ENCODE results near the gene RABGGTA. TPM values are rescaled to one million over a fixed set of nuclear protein-coding genes. Genes with fewer than 3 reads are reported as not detected.

The RABGGTA gene
- total RNA-seq, 4 donors from 2014 or later: 20.9 to 32.8 (median 28.0) TPM

DNA sequence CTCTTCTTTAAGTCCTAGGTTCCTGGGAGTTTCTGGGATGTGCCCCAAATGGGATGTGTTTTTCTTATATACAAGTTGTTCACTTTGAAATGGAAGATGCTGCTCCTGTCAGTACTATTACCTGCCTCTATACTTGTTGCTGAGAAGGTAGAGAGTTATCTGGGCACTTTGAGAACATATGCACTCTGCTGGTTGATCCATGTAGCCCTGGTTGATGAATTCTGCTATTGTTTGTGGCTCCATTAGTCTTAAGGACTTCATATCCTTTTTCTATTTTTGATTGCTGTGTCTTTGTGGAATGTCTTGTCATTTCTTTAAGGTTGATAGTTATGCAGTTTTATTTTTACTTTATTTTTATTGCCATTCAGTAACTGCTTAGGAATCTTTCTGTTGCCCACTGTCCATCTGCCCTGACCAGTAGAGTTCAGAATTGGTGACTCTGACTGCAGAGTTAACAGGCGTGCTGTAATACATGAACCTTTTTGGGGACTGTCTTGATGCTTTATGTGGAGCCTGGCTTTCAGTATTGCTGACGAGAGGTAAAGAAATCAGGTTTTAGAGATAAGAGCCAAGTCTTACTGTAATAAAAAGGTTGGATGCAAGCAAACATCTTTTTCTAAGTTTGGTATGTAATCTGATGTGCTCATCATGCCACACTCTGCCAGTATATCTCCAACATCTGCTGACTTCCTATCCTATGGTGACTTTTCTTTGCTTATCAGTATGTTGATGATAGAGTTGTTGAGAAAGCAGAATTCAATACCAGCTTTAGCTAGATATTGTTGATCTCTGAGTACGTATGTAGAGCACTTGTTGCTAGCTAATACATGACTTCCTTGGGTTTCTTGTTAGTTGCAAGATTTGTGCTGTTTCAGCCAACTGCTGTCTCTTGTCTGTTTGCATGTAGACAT lies 37.0 kb downstream of the RABGGTA start:
- in situ Hi-C loops (cut with MboI; ENCODE audit: low sequenced_read_pairs in 4 of 4): loop anchor here in 3 of 4 donors (10.0 to 25.0 kb wide), 2 partner anchors 200 to 203 kb away; partner anchors contain the start of genes CBLN3 (in 1 of the 3), KHNYN (in 1 of the 3) and SDR39U1 (in 1 of the 3)
- intact Hi-C loops (cut with DNase I; ENCODE audit: low total_unique reads): no loop called here
- Histone ChIP-seq H3K36me3 (peaks cover 0 to 34% of the 10 kb centered on the region in 2 donors), H3K9me3 (no peaks in the 10 kb centered on the region), H3K4me3 (no peak overlapping the region), H3K4me1 (peaks cover 40 to 53% of the 10 kb centered on the region in 2 donors), H3K27me3 (no peaks in the 10 kb centered on the region), H3K27ac (peak overlapping the region in 1 of 4 donors; percentile 53)
- no peak for ATAC-seq
- TF ChIP-seq CTCF (IDR thresholded peaks at IDR 0.05 in 4 of 5, conservative IDR thresholded peaks at IDR 0.05 in 1 of 5) (no peak), POLR2A (IDR thresholded peaks at IDR 0.05) (no peak)
- no peak for DNase-seq

GRCh38 chr14:24233538-24233866 lies 37.9 kb downstream of the RABGGTA start:
- Histone ChIP-seq H3K27me3 (no peaks in the 10 kb centered on the region), H3K27ac (peak overlapping the region; percentile 85 to 96 (median 92)), H3K4me1 (peaks cover 40 to 53% of the 10 kb centered on the region in 2 donors), H3K36me3 (peaks cover 0 to 26% of the 10 kb centered on the region in 2 donors), H3K4me3 (peak overlapping the region; percentile 71 to 91 (median 86)), H3K9me3 (no peaks in the 10 kb centered on the region)
- intact Hi-C loops (cut with DNase I; ENCODE audit: low total_unique reads) (loop anchor here (2.0 kb wide), 1 partner anchor 87 kb away; the partner anchor contains the start of genes PSME2 and RNF31), in situ Hi-C loops (cut with MboI; ENCODE audit: low sequenced_read_pairs in 4 of 4) (loop anchor here in 3 of 4 donors (10.0 to 25.0 kb wide), 2 partner anchors 201 to 204 kb away; partner anchors contain the start of genes CBLN3 (in 1 of the 3), KHNYN (in 1 of the 3) and SDR39U1 (in 1 of the 3))
- no peak for ATAC-seq
- no peak for TF ChIP-seq POLR2A (IDR thresholded peaks at IDR 0.05)
- TF ChIP-seq CTCF (IDR thresholded peaks at IDR 0.05 in 4 of 5, conservative IDR thresholded peaks at IDR 0.05 in 1 of 5): no peak
- no peak for DNase-seq

DNA sequence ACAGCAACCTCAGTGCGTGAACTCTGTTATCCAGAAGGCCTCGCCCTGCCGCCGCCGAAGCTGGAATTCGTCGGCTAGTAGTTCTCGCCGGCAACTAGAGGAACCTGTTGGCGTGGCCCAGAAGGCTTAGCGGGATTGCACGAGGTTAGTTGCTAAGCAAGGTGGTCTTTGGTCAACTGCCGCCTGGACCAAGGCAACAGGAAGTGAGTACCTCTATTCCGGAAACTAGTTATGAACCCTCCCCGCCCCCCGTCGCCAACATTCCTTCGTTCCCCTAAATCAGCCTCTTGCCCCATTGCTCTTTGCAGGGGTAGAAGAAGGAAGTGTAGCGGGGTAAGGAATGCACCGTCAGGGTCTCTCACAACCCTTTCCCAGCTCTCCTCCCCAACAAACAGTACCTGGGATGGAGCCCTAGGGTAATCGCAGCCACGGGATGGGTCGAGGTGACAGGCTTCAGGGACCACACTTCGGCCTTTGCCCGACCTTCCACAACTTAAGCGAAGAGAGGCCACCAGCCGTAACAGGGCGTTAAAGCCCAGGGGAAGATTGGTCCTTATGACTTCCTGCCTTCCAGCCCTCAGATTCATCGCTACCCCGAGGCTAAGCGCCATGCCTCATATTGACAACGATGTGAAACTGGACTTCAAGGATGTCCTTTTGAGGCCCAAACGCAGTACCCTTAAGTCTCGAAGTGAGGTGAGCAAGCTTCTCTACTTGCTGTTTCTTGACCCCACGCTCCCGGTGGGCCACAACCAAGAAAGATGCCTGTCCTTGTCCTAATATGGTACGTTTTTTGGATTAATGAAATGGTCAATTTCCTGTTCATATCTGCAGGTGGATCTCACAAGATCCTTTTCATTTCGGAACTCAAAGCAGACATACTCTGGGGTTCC lies 38.5 kb downstream of the RABGGTA start, which contains the start of gene GMPR2:
Gene GMPR2, plus strand, starts transcription at position 285 of the 893 bp plus-strand sequence. Its CDS starts 325 bp downstream, at position 610.
- in situ Hi-C loops (cut with MboI; ENCODE audit: low sequenced_read_pairs in 4 of 4): loop anchor here in 3 of 4 donors (10.0 to 25.0 kb wide), 2 partner anchors 202 to 204 kb away; partner anchors contain the start of genes CBLN3 (in 1 of the 3), KHNYN (in 1 of the 3) and SDR39U1 (in 1 of the 3)
- DNase-seq (peak in 1 of 2 donors; percentile 50), ATAC-seq (peak; percentile 67 to 74)
- intact Hi-C loops (cut with DNase I; ENCODE audit: low total_unique reads): loop anchor here (1.0 to 2.0 kb wide), 4 partner anchors 9 to 86 kb away; partner anchors contain the start of genes IPO4, PSME2, RABGGTA and RNF31
- peak within 1 kb of the TSS; percentile 71 to 91 (median 86) for H3K4me3 ChIP-seq
- no peaks in the 10 kb centered on the region for H3K27me3 ChIP-seq
- H3K4me1 ChIP-seq: peaks cover 39 to 48% of the 10 kb centered on the region in 2 donors
- H3K9me3 ChIP-seq: no peaks in the 10 kb centered on the region
- peaks cover 0 to 19% of the 10 kb centered on the region in 2 donors for H3K36me3 ChIP-seq
- TF ChIP-seq CTCF (IDR thresholded peaks at IDR 0.05 in 4 of 5, conservative IDR thresholded peaks at IDR 0.05 in 1 of 5) (no peak), POLR2A (IDR thresholded peaks at IDR 0.05) (no peak)
- H3K27ac ChIP-seq: peak within 1 kb of the TSS; percentile 85 to 96 (median 92)

DNA sequence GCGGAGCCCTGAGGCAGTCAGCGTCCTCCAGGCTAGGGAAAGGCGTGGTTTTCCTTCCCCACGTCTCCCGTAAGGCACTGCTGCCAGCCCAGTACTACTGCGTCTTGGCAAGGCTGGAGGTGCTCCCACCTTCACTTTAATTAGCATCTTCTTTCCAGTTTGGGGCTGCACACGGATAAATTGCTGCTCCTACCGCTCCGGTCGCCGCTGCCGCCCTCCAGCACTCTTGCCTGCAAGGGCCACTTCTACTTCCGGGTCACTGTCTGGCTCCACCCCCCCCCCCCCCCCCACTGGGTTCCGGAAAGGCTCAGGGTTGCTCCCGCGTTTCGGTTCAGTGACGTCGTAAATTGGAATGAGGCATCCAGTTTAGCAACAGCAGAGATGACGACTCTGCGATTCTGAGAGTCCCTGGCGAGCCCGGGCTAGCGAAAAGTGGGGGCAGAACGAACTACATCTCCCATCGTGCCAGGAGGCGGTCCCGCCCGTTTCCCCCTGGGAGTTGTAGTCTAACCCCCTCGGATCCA lies 39.2 kb downstream of the RABGGTA start, which contains the start of gene NEDD8:
Gene NEDD8, minus strand, starts transcription at position 247 of the 524 bp plus-strand sequence. Its CDS starts 100 bp downstream, at position 147.
- TF ChIP-seq POLR2A (IDR thresholded peaks at IDR 0.05) (peak; percentile 54 to 81), CTCF (IDR thresholded peaks at IDR 0.05 in 4 of 5, conservative IDR thresholded peaks at IDR 0.05 in 1 of 5) (no peak)
- DNase-seq: peak; percentile 89 to 93
- intact Hi-C loops (cut with DNase I; ENCODE audit: low total_unique reads) (loop anchor here (1.0 to 2.0 kb wide), 4 partner anchors 10 to 85 kb away; partner anchors contain the start of genes IPO4, PSME2, RABGGTA and RNF31), in situ Hi-C loops (cut with MboI; ENCODE audit: low sequenced_read_pairs in 4 of 4) (loop anchor here in 3 of 4 donors (10.0 to 25.0 kb wide), 2 partner anchors 203 to 205 kb away; partner anchors contain the start of genes CBLN3 (in 1 of the 3), KHNYN (in 1 of the 3) and SDR39U1 (in 1 of the 3))
- H3K4me3 ChIP-seq: peak within 1 kb of the TSS; percentile 71 to 91 (median 86)
- H3K9me3 ChIP-seq: no peaks in the 10 kb centered on the region
- peak within 1 kb of the TSS; percentile 85 to 96 (median 92) for H3K27ac ChIP-seq
- no peaks in the 10 kb centered on the region for H3K27me3 ChIP-seq
- ATAC-seq: peak; percentile 92 to 95
- H3K4me1 ChIP-seq: peaks cover 32 to 41% of the 10 kb centered on the region in 2 donors
- peaks cover 0 to 15% of the 10 kb centered on the region in 2 donors for H3K36me3 ChIP-seq

All from gastrocnemius medialis (tissue), 4 donors.